ENCODE measurements around the gene FAM13C. TPM values are rescaled to one million over a fixed set of nuclear protein-coding genes. Genes with fewer than 3 reads are reported as not detected.

FAM13C gene
- polyA plus RNA-seq, 1 of the 3 experiments (the other 2 are of a cell fraction): 7.6 TPM

DNA sequence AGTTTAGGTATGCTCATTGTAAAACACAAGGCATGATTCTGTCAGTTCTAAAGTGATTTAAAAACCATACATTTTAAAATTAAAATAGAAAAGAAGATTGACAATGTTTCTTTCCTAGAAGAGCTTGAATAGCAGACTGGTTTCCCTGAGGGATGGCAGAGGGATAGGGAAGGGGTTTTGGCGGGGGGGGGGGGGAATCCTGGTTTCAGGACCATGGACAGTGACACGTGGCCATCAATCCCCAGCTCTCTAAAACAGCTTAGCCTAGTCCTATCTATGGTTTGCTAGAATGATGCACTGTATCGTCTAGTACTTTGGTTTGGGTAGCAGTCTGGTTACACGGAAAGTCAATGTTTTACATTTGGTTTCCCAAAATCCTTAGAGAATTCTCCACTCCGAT, 97.2 kb downstream of the FAM13C start:
- H3K4me3 ChIP-seq (ENCODE audit: low read depth in 2 of 2, low read length in 1 of 2): no peak overlapping the region
- no peak overlapping the region for H3K4me2 ChIP-seq
- no peak overlapping the region for H2AFZ ChIP-seq (ENCODE audit: low read depth)
- no peaks in the 10 kb centered on the region for H3K9me3 ChIP-seq
- TF ChIP-seq, protein P1, sequence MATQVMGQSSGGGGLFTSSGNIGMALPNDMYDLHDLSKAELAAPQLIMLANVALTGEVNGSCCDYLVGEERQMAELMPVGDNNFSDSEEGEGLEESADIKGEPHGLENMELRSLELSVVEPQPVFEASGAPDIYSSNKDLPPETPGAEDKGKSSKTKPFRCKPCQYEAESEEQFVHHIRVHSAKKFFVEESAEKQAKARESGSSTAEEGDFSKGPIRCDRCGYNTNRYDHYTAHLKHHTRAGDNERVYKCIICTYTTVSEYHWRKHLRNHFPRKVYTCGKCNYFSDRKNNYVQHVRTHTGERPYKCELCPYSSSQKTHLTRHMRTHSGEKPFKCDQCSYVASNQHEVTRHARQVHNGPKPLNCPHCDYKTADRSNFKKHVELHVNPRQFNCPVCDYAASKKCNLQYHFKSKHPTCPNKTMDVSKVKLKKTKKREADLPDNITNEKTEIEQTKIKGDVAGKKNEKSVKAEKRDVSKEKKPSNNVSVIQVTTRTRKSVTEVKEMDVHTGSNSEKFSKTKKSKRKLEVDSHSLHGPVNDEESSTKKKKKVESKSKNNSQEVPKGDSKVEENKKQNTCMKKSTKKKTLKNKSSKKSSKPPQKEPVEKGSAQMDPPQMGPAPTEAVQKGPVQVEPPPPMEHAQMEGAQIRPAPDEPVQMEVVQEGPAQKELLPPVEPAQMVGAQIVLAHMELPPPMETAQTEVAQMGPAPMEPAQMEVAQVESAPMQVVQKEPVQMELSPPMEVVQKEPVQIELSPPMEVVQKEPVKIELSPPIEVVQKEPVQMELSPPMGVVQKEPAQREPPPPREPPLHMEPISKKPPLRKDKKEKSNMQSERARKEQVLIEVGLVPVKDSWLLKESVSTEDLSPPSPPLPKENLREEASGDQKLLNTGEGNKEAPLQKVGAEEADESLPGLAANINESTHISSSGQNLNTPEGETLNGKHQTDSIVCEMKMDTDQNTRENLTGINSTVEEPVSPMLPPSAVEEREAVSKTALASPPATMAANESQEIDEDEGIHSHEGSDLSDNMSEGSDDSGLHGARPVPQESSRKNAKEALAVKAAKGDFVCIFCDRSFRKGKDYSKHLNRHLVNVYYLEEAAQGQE (IDR thresholded peaks at IDR 0.05; ENCODE audit: low read depth, low read length): peak; percentile 91
- no peak for TF ChIP-seq RCOR1 (IDR thresholded peaks at IDR 0.05; ENCODE audit: low read length)
- no peak for DNase-seq
- CTCF ChIA-PET: interaction anchor here (1.1 to 2.1 kb wide), 2 partner anchors 315 to 470 kb away, joined by 4 read pairs; no protein-coding TSS in a partner anchor
- POLR2A ChIA-PET: no interaction called here
- H3K9ac ChIP-seq: no peak overlapping the region
- no peaks in the 10 kb centered on the region for H3K27me3 ChIP-seq (ENCODE audit: insufficient read depth)
- 62% methylated on average over 5 of the region's 5 CpGs for WGBS (ENCODE audit: low lambda C conversion rate)
- H4K20me1 ChIP-seq (ENCODE audit: insufficient read depth): no peaks in the 10 kb centered on the region
- no peaks in the 10 kb centered on the region; a peak in 1 of 4 replicates for H3K4me1 ChIP-seq (ENCODE audit: control insufficient read depth in 1 of 2, insufficient read depth in 2 of 2, low read depth in 1 of 2, low read length in 1 of 2)
- no peaks in the 10 kb centered on the region for H3K9me2 ChIP-seq
- H3K27ac ChIP-seq (ENCODE audit: low read depth in 2 of 2, low read length in 1 of 2): no peak overlapping the region
- no peaks in the 10 kb centered on the region for H3K79me2 ChIP-seq (ENCODE audit: insufficient read depth)
- no peaks in the 10 kb centered on the region for H3F3A ChIP-seq (replicated peaks; ENCODE audit: insufficient read depth)
- peaks cover 23 to 46% of the 10 kb centered on the region in 2 experiments for H3K36me3 ChIP-seq (replicated peaks in 1 of 2; ENCODE audit: control insufficient read depth in 1 of 2, insufficient read depth in 2 of 2, low read length in 1 of 2)

DNA sequence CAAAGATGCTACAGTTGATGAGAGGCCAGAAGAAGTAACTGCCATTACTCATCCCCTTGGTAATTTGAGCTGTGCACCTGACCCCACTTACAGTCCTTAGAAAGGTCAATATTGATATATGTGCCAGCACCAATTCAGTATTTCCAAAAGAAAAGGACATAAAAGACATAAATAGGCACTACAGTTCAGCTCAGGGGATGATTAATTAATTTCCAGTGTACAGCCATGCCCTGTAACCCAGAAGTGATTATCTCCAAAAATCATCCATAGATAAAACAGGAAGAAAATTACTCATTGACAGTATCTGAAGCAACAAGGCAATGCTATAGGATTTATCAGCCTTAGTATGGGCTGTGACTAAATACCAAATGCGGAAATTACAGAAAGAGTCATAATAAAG, 103.5 kb downstream of the FAM13C start:
- H3F3A ChIP-seq (replicated peaks; ENCODE audit: insufficient read depth): no peaks in the 10 kb centered on the region
- no peak overlapping the region for H2AFZ ChIP-seq (ENCODE audit: low read depth)
- no peak overlapping the region for H3K9ac ChIP-seq
- no peaks in the 10 kb centered on the region for H3K79me2 ChIP-seq (ENCODE audit: insufficient read depth)
- ChIA-PET CTCF (interaction anchor here (1.1 to 2.0 kb wide), 3 partner anchors 18 to 367 kb away, joined by 4 to 8 read pairs (median 5); no protein-coding TSS in a partner anchor), POLR2A (no interaction called here)
- H4K20me1 ChIP-seq (ENCODE audit: insufficient read depth): no peaks in the 10 kb centered on the region
- H3K9me3 ChIP-seq: no peaks in the 10 kb centered on the region
- H3K4me2 ChIP-seq: no peak overlapping the region
- no peaks in the 10 kb centered on the region for H3K9me2 ChIP-seq
- no peak overlapping the region for H3K27ac ChIP-seq (ENCODE audit: low read depth in 2 of 2, low read length in 1 of 2)
- H3K36me3 ChIP-seq (replicated peaks in 1 of 2; ENCODE audit: control insufficient read depth in 1 of 2, insufficient read depth in 2 of 2, low read length in 1 of 2): peaks cover 2 to 27% of the 10 kb centered on the region in 2 experiments
- H3K27me3 ChIP-seq (ENCODE audit: insufficient read depth): no peaks in the 10 kb centered on the region
- H3K4me1 ChIP-seq (ENCODE audit: control insufficient read depth in 1 of 2, insufficient read depth in 2 of 2, low read depth in 1 of 2, low read length in 1 of 2): no peaks in the 10 kb centered on the region
- H3K4me3 ChIP-seq (ENCODE audit: low read depth in 2 of 2, low read length in 1 of 2): no peak overlapping the region
- TF ChIP-seq MXI1 (IDR thresholded peaks at IDR 0.05; ENCODE audit: low read depth, low read length) (no peak), NFIC (IDR thresholded peaks at IDR 0.05; ENCODE audit: borderline replicate concordance) (no peak), GABPA (IDR thresholded peaks at IDR 0.05; ENCODE audit: low read depth) (no peak), MEF2A (IDR thresholded peaks at IDR 0.05; ENCODE audit: borderline replicate concordance, low read depth) (no peak), FOSL2 (IDR thresholded peaks at IDR 0.05; ENCODE audit: borderline replicate concordance, low read depth) (no peak)
- TF ChIP-seq, protein P2, sequence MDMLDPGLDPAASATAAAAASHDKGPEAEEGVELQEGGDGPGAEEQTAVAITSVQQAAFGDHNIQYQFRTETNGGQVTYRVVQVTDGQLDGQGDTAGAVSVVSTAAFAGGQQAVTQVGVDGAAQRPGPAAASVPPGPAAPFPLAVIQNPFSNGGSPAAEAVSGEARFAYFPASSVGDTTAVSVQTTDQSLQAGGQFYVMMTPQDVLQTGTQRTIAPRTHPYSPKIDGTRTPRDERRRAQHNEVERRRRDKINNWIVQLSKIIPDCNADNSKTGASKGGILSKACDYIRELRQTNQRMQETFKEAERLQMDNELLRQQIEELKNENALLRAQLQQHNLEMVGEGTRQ (IDR thresholded peaks at IDR 0.05; ENCODE audit: borderline replicate concordance, low read depth, low read length): no peak
- TF ChIP-seq, protein P3, sequence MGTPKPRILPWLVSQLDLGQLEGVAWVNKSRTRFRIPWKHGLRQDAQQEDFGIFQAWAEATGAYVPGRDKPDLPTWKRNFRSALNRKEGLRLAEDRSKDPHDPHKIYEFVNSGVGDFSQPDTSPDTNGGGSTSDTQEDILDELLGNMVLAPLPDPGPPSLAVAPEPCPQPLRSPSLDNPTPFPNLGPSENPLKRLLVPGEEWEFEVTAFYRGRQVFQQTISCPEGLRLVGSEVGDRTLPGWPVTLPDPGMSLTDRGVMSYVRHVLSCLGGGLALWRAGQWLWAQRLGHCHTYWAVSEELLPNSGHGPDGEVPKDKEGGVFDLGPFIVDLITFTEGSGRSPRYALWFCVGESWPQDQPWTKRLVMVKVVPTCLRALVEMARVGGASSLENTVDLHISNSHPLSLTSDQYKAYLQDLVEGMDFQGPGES (IDR thresholded peaks at IDR 0.05; ENCODE audit: low read depth, low read length): no peak
- 93% methylated on average over 1 of the region's 1 CpG for WGBS (ENCODE audit: low lambda C conversion rate)
- no peak for DNase-seq
